Stomach (tissue), 9 donors: ENCODE results near the gene CMTM4. TPM values are rescaled to one million over a fixed set of nuclear protein-coding genes. Genes with fewer than 3 reads are reported as not detected.
"Not testable (repeated sequence)": the region's sequence is repeated elsewhere in the genome, so short reads cannot be mapped to it uniquely, and the experiment has no call there.

Experiments
- DNase-seq, 2 donors: peaks; one replicate each; pipeline versions ENCODE4 v3.0.0 to v3.0.0-alpha.2; 2013 to 2019
- H3K27ac ChIP-seq, 5 donors: fragments of 200-600 bp in 4 of 5; sonication (generic) in 4 of 5; one replicate each; pipeline ENCODE4 v1.5.1; 2013 to 2019; ENCODE audit warnings: mild to moderate bottlenecking in 1 of 5, moderate library complexity in 1 of 5
- H3K27me3 ChIP-seq, 3 donors: fragments of 200-600 bp; sonication (generic); one replicate each; pipeline ENCODE4 v1.5.1; 2017 to 2019; ENCODE audit warnings: mixed run types in 1 of 3
- H3K36me3 ChIP-seq, 4 donors: fragments of 200-600 bp; sonication (generic); 1 replicate in 3 of 4; 2 replicates in 1 of 4; pipeline ENCODE4 v1.5.1; 2016 to 2019
- H3K4me1 ChIP-seq, 4 donors: fragments of 200-600 bp; sonication (generic); one replicate each; pipeline ENCODE4 v1.5.1; 2016 to 2019
- H3K4me3 ChIP-seq, 4 donors: fragments of 200-600 bp; sonication (generic) in 3 of 4; one replicate each; pipeline ENCODE4 v1.5.1; 2016 to 2019; ENCODE audit warnings: mild to moderate bottlenecking in 1 of 4
- H3K9me3 ChIP-seq, 4 donors: fragments of 200-600 bp; sonication (generic); one replicate each; pipeline ENCODE4 v1.5.1; 2016 to 2019
- CTCF ChIP-seq, 7 experiments: fragments of 450-650 bp in 4 of 7; fragments of 200-600 bp in 3 of 7; sonication (generic) in 3 of 7; IDR thresholded peaks; one replicate each; pipeline ENCODE4 v1.5.1; 2016 to 2019; ENCODE audit warnings: antibody characterized with exemption in 7 of 7, control low read depth in 2 of 7, mild to moderate bottlenecking in 1 of 7
- EP300 ChIP-seq: sonication (generic); formaldehyde crosslinking; IDR thresholded peaks from one replicate; pipeline ENCODE4 v1.6.1; 2017; ENCODE audit warnings: antibody characterized with exemption
- POLR2A ChIP-seq, 4 donors: fragments of 450-650 bp; IDR thresholded peaks; one replicate each; pipeline ENCODE4 v1.6.1; 2016; ENCODE audit warnings: antibody characterized with exemption in 4 of 4, control low read depth in 2 of 4, mild to moderate bottlenecking in 1 of 4, moderate library complexity in 1 of 4
- POLR2AphosphoS5 ChIP-seq, 3 donors: sonication (generic); formaldehyde crosslinking; IDR thresholded peaks; one replicate each; pipeline ENCODE4 v1.6.1; 2016; ENCODE audit warnings: antibody characterized with exemption in 3 of 3
- WGBS, 5 donors: extraction: QIAGEN DNeasy Blood & Tissue Kit in 3 of 5; methylation state at CpG; one replicate each; pipeline versions ENCODE4 v1.1.5 to v1.1.7; 2013 to 2018; 5-methylcytosine and 5-hydroxymethylcytosine counted together
- intact Hi-C: fragments of 100-400 bp; cut with DNase I; formaldehyde crosslinking; loops from one replicate; pipeline ENCODE4 v1.15.1; 2023; ENCODE audit warnings: low total_unique reads
- polyA plus RNA-seq, 3 donors: library from polyadenylated mRNA; stranded (reverse); fragments of 200-250 nt; gene quantifications; one replicate each; pipeline ENCODE4 v1.2.3, GENCODE V29; 2013
- total RNA-seq, 5 donors: library from RNA; depleted of rRNA; stranded (reverse); fragments of >200 nt; gene quantifications; one replicate each; pipeline versions ENCODE4 v1.1.0 to v1.2.3, GENCODE V29; 2014 to 2016
- donor health status: healthy with polysubstance abuse.
- donor health status: Bipolar disorder and iron deficiency.
- donor health status: healthy.

Gene CMTM4
- total and polyA plus RNA-seq, 8 donors: 10.5 to 244 (median 42.1) TPM

- intact Hi-C loops: no loop called here
- WGBS, 5 donors: 51 to 65% (median 52%) methylated on average over 7 of the region's 7 CpGs
- no peak for DNase-seq
- Histone ChIP-seq H3K9me3 (no peaks in the 10 kb centered on the region), H3K27me3 (no peaks in the 10 kb centered on the region), H3K36me3 (no peaks in the 10 kb centered on the region), H3K4me3 (no peak overlapping the region), H3K4me1 (peaks cover 18 to 56% (median 37%) of the 10 kb centered on the region in 4 donors), H3K27ac (peak overlapping the region in 4 of 5 donors; percentile 5 to 88 (median 66))
- no peak for TF ChIP-seq POLR2A (IDR thresholded peaks at IDR 0.05)
- no peak for TF ChIP-seq CTCF (IDR thresholded peaks at IDR 0.05)
- TF ChIP-seq EP300: no peak
- no peak for TF ChIP-seq POLR2AphosphoS5 (IDR thresholded peaks at IDR 0.05)
Measured at GRCh38 chr16:66690106-66690847, 6.3 kb downstream of the CMTM4 start.

- Histone ChIP-seq H3K4me1 (peaks cover 10 to 46% (median 30%) of the 10 kb centered on the region in 4 donors), H3K36me3 (no peaks in the 10 kb centered on the region), H3K9me3 (no peaks in the 10 kb centered on the region), H3K27me3 (no peaks in the 10 kb centered on the region), H3K4me3 (no peak overlapping the region), H3K27ac (no peak overlapping the region)
- 88 to 91% (median 90%) methylated on average over 6 of the region's 6 CpGs for WGBS, 5 donors
- TF ChIP-seq EP300: no peak
- TF ChIP-seq CTCF (IDR thresholded peaks at IDR 0.05): no peak
- TF ChIP-seq POLR2A (IDR thresholded peaks at IDR 0.05): no peak
- no peak for TF ChIP-seq POLR2AphosphoS5 (IDR thresholded peaks at IDR 0.05)
- intact Hi-C loops: no loop called here
- DNase-seq: no peak
Measured at GRCh38 chr16:66689282-66689681, 7.3 kb downstream of the CMTM4 start.

GRCh38 chr16:66687906-66688625 is 8.5 kb downstream of the CMTM4 start:
- DNase-seq: no peak
- Histone ChIP-seq H3K36me3 (no peaks in the 10 kb centered on the region), H3K27me3 (no peaks in the 10 kb centered on the region), H3K4me3 (no peak overlapping the region), H3K9me3 (no peaks in the 10 kb centered on the region), H3K4me1 (peaks cover 10 to 36% (median 21%) of the 10 kb centered on the region in 4 donors), H3K27ac (no peak overlapping the region)
- TF ChIP-seq POLR2A (IDR thresholded peaks at IDR 0.05) (no peak), EP300 (no peak)
- WGBS, 5 donors: 79 to 89% (median 84%) methylated on average over 9 of the region's 9 CpGs
- intact Hi-C loops: no loop called here

- H3K27ac ChIP-seq, intact Hi-C loops, H3K27me3 ChIP-seq, H3K9me3 ChIP-seq, H3K36me3 ChIP-seq, DNase-seq, H3K4me3 ChIP-seq: not testable (repeated sequence)
- WGBS, 5 donors: 94 to 96% (median 94%) methylated on average over 14 of the region's 14 CpGs
- peaks cover 5 to 22% (median 10%) of the 10 kb centered on the region in 4 donors for H3K4me1 ChIP-seq
Measured at GRCh38 chr16:66685501-66686115, 10.9 kb downstream of the CMTM4 start.

GRCh38 chr16:66682271-66682670 is 14.3 kb downstream of the CMTM4 start:
- no peaks in the 10 kb centered on the region for H3K9me3 ChIP-seq
- no peak for DNase-seq
- H3K36me3 ChIP-seq: peaks cover 0 to 16% (median 3%) of the 10 kb centered on the region in 4 donors
- WGBS, 5 donors: 81 to 90% (median 89%) methylated on average over 1 of the region's 1 CpG
- no peak overlapping the region for H3K27ac ChIP-seq
- no peak overlapping the region for H3K4me3 ChIP-seq
- no peaks in the 10 kb centered on the region for H3K27me3 ChIP-seq
- H3K4me1 ChIP-seq: peaks cover 0 to 11% (median 7%) of the 10 kb centered on the region in 4 donors
- intact Hi-C loops: no loop called here
- TF ChIP-seq POLR2A (IDR thresholded peaks at IDR 0.05) (no peak), CTCF (IDR thresholded peaks at IDR 0.05) (no peak), POLR2AphosphoS5 (IDR thresholded peaks at IDR 0.05) (no peak), EP300 (no peak)
